ENCODE measurements around the gene SNAI1. TPM values are rescaled to one million over a fixed set of nuclear protein-coding genes. Genes with fewer than 3 reads are reported as not detected.

Gene SNAI1
- total and polyA plus RNA-seq, 2 donors (not counting 1 experiment from before 2014, with no cell fraction given): 4.3 to 4.9 TPM

GRCh38 chr20:49948178-49948577 lies 34.6 kb upstream of the SNAI1 start:
- ChIA-PET POLR2A (interaction anchor here (0.7 kb wide), 1 partner anchor 146 kb away, joined by 4 read pairs; no protein-coding TSS in a partner anchor), CTCF (interaction anchor here (1.3 kb wide), 1 partner anchor 31 kb away, joined by 5 read pairs; no protein-coding TSS in a partner anchor)
- no peaks in the 10 kb centered on the region for H3K27me3 ChIP-seq (replicated peaks in 1 of 4; ENCODE audit: control extremely low read depth in 1 of 4, control insufficient read depth in 3 of 4, insufficient read depth in 4 of 4, low read length in 3 of 4)
- no peak overlapping the region for H2AFZ ChIP-seq (ENCODE audit: insufficient read depth, low read depth, low read length, poor library complexity, severe bottlenecking)
- peaks cover 4% of the 10 kb centered on the region for H3K4me1 Mint-ChIP-seq
- H3K4me1 ChIP-seq (ENCODE audit: control insufficient read depth in 2 of 2, insufficient read depth in 2 of 2, low read length in 2 of 2): no peaks in the 10 kb centered on the region
- no peak overlapping the region for H3K4me2 ChIP-seq (replicated peaks; ENCODE audit: low read depth, low read length, poor library complexity, severe bottlenecking)
- no peak overlapping the region for H3K27ac ChIP-seq (ENCODE audit: low read length in 2 of 2)
- intact Hi-C loops (cut with micrococcal nuclease): no loop called here
- no peak overlapping the region for H3K27ac Mint-ChIP-seq
- no peak overlapping the region for H3K4me3 Mint-ChIP-seq
- peaks cover 23 to 78% of the 10 kb centered on the region in 2 experiments for H3K36me3 ChIP-seq (replicated peaks in 1 of 2; ENCODE audit: control extremely low read depth in 1 of 2, control insufficient read depth in 1 of 2, extremely low read depth in 1 of 2, insufficient read depth in 2 of 2, low read length in 1 of 2)
- no peak for ATAC-seq (ENCODE audit: low read depth)
- H3K9me3 ChIP-seq (ENCODE audit: control extremely low read depth in 1 of 3, control insufficient read depth in 2 of 3, insufficient read depth in 1 of 3, low read length in 2 of 3): no peaks in the 10 kb centered on the region
- no peak overlapping the region for H3K9ac ChIP-seq (ENCODE audit: low read length)
- 96% methylated on average over 3 of the region's 3 CpGs for WGBS (ENCODE audit: insufficient coverage)
- H4K20me1 ChIP-seq (ENCODE audit: control insufficient read depth, insufficient read depth, low read length, poor library complexity, severe bottlenecking): peaks cover 42% of the 10 kb centered on the region
- H3K4me3 ChIP-seq (ENCODE audit: control extremely low read depth in 1 of 5, extremely low read depth in 1 of 5, insufficient read depth in 1 of 5, low read depth in 2 of 5, low read length in 4 of 5): no peak overlapping the region
- H3K79me2 ChIP-seq (ENCODE audit: control insufficient read depth, insufficient read depth, low read length): peaks cover 20% of the 10 kb centered on the region
- no peaks in the 10 kb centered on the region for H3K9me3 Mint-ChIP-seq (ENCODE audit: insufficient read depth)
- TF ChIP-seq CTCF (IDR thresholded peaks at IDR 0.05): no peak
- TF ChIP-seq EZH2 (IDR thresholded peaks at IDR 0.05; ENCODE audit: borderline replicate concordance, insufficient read depth, low read depth, low read length, poor library complexity, severe bottlenecking): no peak
- DNase-seq: no peak
- no peaks in the 10 kb centered on the region for H3K27me3 Mint-ChIP-seq

GRCh38 chr20:49948809-49949507 lies 33.8 kb upstream of the SNAI1 start:
- no peaks in the 10 kb centered on the region for H3K4me1 ChIP-seq (ENCODE audit: control insufficient read depth in 2 of 2, insufficient read depth in 2 of 2, low read length in 2 of 2)
- intact Hi-C loops (cut with micrococcal nuclease): no loop called here
- no peak overlapping the region for H3K9ac ChIP-seq (ENCODE audit: low read length)
- POLR2A ChIA-PET: no interaction called here
- TF ChIP-seq EZH2 (IDR thresholded peaks at IDR 0.05; ENCODE audit: borderline replicate concordance, insufficient read depth, low read depth, low read length, poor library complexity, severe bottlenecking) (no peak), CTCF (IDR thresholded peaks at IDR 0.05) (no peak)
- H3K9me3 ChIP-seq (ENCODE audit: control extremely low read depth in 1 of 3, control insufficient read depth in 2 of 3, insufficient read depth in 1 of 3, low read length in 2 of 3): no peaks in the 10 kb centered on the region
- ATAC-seq (ENCODE audit: low read depth) (no peak), DNase-seq (no peak)
- H3K36me3 ChIP-seq (replicated peaks in 1 of 2; ENCODE audit: control extremely low read depth in 1 of 2, control insufficient read depth in 1 of 2, extremely low read depth in 1 of 2, insufficient read depth in 2 of 2, low read length in 1 of 2): peaks cover 23 to 83% of the 10 kb centered on the region in 2 experiments
- peaks cover 15% of the 10 kb centered on the region for H3K79me2 ChIP-seq (ENCODE audit: control insufficient read depth, insufficient read depth, low read length)
- H3K4me3 Mint-ChIP-seq: no peak overlapping the region
- no peaks in the 10 kb centered on the region for H3K27me3 ChIP-seq (replicated peaks in 1 of 4; ENCODE audit: control extremely low read depth in 1 of 4, control insufficient read depth in 3 of 4, insufficient read depth in 4 of 4, low read length in 3 of 4)
- CTCF ChIA-PET: no interaction called here
- H3K4me1 Mint-ChIP-seq: peaks cover 4% of the 10 kb centered on the region
- WGBS (ENCODE audit: insufficient coverage): 83% methylated on average over 8 of the region's 11 CpGs
- H4K20me1 ChIP-seq (ENCODE audit: control insufficient read depth, insufficient read depth, low read length, poor library complexity, severe bottlenecking): peaks cover 38% of the 10 kb centered on the region
- H2AFZ ChIP-seq (ENCODE audit: insufficient read depth, low read depth, low read length, poor library complexity, severe bottlenecking): no peak overlapping the region
- H3K4me3 ChIP-seq (ENCODE audit: control extremely low read depth in 1 of 5, extremely low read depth in 1 of 5, insufficient read depth in 1 of 5, low read depth in 2 of 5, low read length in 4 of 5): no peak overlapping the region
- no peak overlapping the region for H3K4me2 ChIP-seq (replicated peaks; ENCODE audit: low read depth, low read length, poor library complexity, severe bottlenecking)
- H3K27me3 Mint-ChIP-seq: no peaks in the 10 kb centered on the region
- no peaks in the 10 kb centered on the region for H3K9me3 Mint-ChIP-seq (ENCODE audit: insufficient read depth)
- H3K27ac Mint-ChIP-seq: no peak overlapping the region
- H3K27ac ChIP-seq (ENCODE audit: low read length in 2 of 2): no peak overlapping the region

All from B cell (primary cell).